K562 (cell line): Measurements from ENCODE around the gene ARL2. TPM values are rescaled to one million over a fixed set of nuclear protein-coding genes. Genes with fewer than 3 reads are reported as not detected.

ENCODE experiments used
- CBFA2T2 ChIP-seq: fragments of 450-650 bp; conservative IDR thresholded peaks from 2 replicates; pipeline ENCODE4 v1.6.1; 2017; ENCODE audit warnings: mild to moderate bottlenecking
- CCAR2 ChIP-seq: fragments of 200-400 bp; formaldehyde crosslinking; IDR thresholded peaks from 2 replicates; pipeline ENCODE4 v1.6.1; 2017; ENCODE audit warnings: mild to moderate bottlenecking, low read depth, low read length
- CCNT2 ChIP-seq: IDR thresholded peaks from 2 replicates; pipeline ENCODE4 v1.6.1; 2011; ENCODE audit warnings: borderline replicate concordance, low read depth, mild to moderate bottlenecking, moderate library complexity, mixed read lengths, low read length; ENCODE audit not compliant: insufficient read length; ENCODE audit errors: extremely low read depth
- CLOCK ChIP-seq: fragments of 250-450 bp; sonication (Bioruptor Pico); IDR thresholded peaks from 2 replicates; pipeline ENCODE4 v1.4.0; 2020; ENCODE audit warnings: mild to moderate bottlenecking, moderate library complexity, borderline replicate concordance
- CREB1 ChIP-seq, 2 experiments: sonication (generic) in 1 of 2; formaldehyde crosslinking in 1 of 2; IDR thresholded peaks; 2 replicates each; pipeline versions ENCODE4 v1.6.1 to v1.8.0; 2012 to 2022; ENCODE audit warnings: inconsistent platforms in 1 of 2, mild to moderate bottlenecking in 1 of 2, missing genetic modification reagents in 1 of 2, moderate library complexity in 1 of 2
- CXXC5 ChIP-seq: fragments of 250-450 bp; sonication (Bioruptor Pico); IDR thresholded peaks from 2 replicates; pipeline ENCODE4 v1.8.0; 2022; ENCODE audit warnings: inconsistent platforms, mild to moderate bottlenecking, moderate library complexity
- DEAF1 ChIP-seq: fragments of 450-650 bp; formaldehyde crosslinking; IDR thresholded peaks from 2 replicates; pipeline ENCODE4 v1.4.0; 2020; ENCODE audit warnings: mild to moderate bottlenecking, moderate library complexity
- ELF4 ChIP-seq: fragments of 450-650 bp; formaldehyde crosslinking; IDR thresholded peaks from 2 replicates; pipeline ENCODE4 v1.4.0; 2022; ENCODE audit warnings: missing genetic modification characterization
- HMGN3 ChIP-seq: IDR thresholded peaks from 2 replicates; pipeline ENCODE4 v1.6.1; 2011; ENCODE audit warnings: borderline replicate concordance, low read depth, mild to moderate bottlenecking, mixed read lengths, low read length; ENCODE audit not compliant: insufficient read length; ENCODE audit errors: extremely low read depth
- HNRNPLL ChIP-seq: fragments of 200-400 bp; formaldehyde crosslinking; IDR thresholded peaks from 2 replicates; pipeline ENCODE4 v1.6.1; 2017; ENCODE audit warnings: low read length, low read depth, mild to moderate bottlenecking; ENCODE audit not compliant: poor library complexity, severe bottlenecking
- NFYB ChIP-seq: IDR thresholded peaks from 2 replicates; pipeline ENCODE4 v1.6.1; 2011; ENCODE audit warnings: mild to moderate bottlenecking, moderate library complexity; ENCODE audit not compliant: insufficient read length; ENCODE audit errors: extremely low read depth
- PHF8 ChIP-seq: fragments of 200-600 bp; sonication (generic); IDR thresholded peaks from 2 replicates; pipeline ENCODE4 v1.6.1; 2012; ENCODE audit warnings: mixed run types, mild to moderate bottlenecking, inconsistent platforms, low read length, moderate library complexity, borderline replicate concordance
- POLR2H ChIP-seq: IDR thresholded peaks from 2 replicates; pipeline ENCODE4 v1.6.1; 2016; ENCODE audit warnings: missing genetic modification characterization, low read depth, mild to moderate bottlenecking, control low read depth, missing compliant biosample characterization, moderate library complexity
- SOX6 ChIP-seq: fragments of 450-650 bp; IDR thresholded peaks from 2 replicates; pipeline ENCODE4 v1.6.1; 2014; ENCODE audit warnings: mild to moderate bottlenecking
- YY1 ChIP-seq, 3 experiments: IDR thresholded peaks; 2 replicates each; pipeline ENCODE4 v1.6.1; 2011; ENCODE audit warnings: low read length in 2 of 3, mild to moderate bottlenecking in 2 of 3, moderate library complexity in 2 of 3, borderline replicate concordance in 1 of 3, control low read depth in 1 of 3, low read depth in 1 of 3; ENCODE audit not compliant: insufficient read depth in 3 of 3, insufficient replicate concordance in 2 of 3, control insufficient read depth in 1 of 3, insufficient read length in 1 of 3; ENCODE audit errors: extremely low read depth in 1 of 3
- ZBTB9 ChIP-seq: fragments of 450-650 bp; formaldehyde crosslinking; IDR thresholded peaks from 2 replicates; pipeline ENCODE4 v1.4.0; 2020; ENCODE audit warnings: mild to moderate bottlenecking, moderate library complexity
- ZNF512 ChIP-seq: IDR thresholded peaks from 2 replicates; pipeline ENCODE4 v1.6.1; 2016; ENCODE audit warnings: missing genetic modification characterization, missing compliant biosample characterization
- ZNF57 ChIP-seq: fragments of 450-650 bp; formaldehyde crosslinking; IDR thresholded peaks from 2 replicates; pipeline ENCODE4 v1.4.0; 2020; ENCODE audit warnings: mild to moderate bottlenecking, moderate library complexity
- ZNF695 ChIP-seq: fragments of 450-650 bp; formaldehyde crosslinking; IDR thresholded peaks from 2 replicates; pipeline ENCODE4 v1.4.0; 2020; ENCODE audit warnings: mild to moderate bottlenecking, moderate library complexity
- polyA plus RNA-seq, 8 experiments: library from polyadenylated mRNA; depleted of rRNA in 4 of 8; stranded (reverse) in 5 of 8; unstranded in 3 of 8; fragments of >200 nt; fragmentation: Nextera tagmentation in 2 of 8; fragmentation: Illumina TruSeq in 1 of 8; extraction: Ambion mirVana in 2 of 8; extraction: Trizol in 1 of 8; gene quantifications; 2 replicates each; pipeline versions ENCODE4 v1.2.1 to v1.2.3, GENCODE V29; 2011 to 2014; ENCODE audit warnings: inconsistent platforms in 1 of 8, missing spikeins in 1 of 8
- total RNA-seq, 7 experiments: library from RNA; depleted of rRNA in 6 of 7; stranded (reverse); fragments of >200 nt in 6 of 7; fragmentation: Illumina TruSeq in 2 of 7; extraction: Trizol in 2 of 7; gene quantifications; 2 replicates each; pipeline versions ENCODE4 v1.2.1 to v1.2.3, GENCODE V29; 2011 to 2021; ENCODE audit warnings: low replicate concordance in 1 of 7

ARL2 gene
- total and polyA plus RNA-seq, 9 of the 15 experiments (the other 6 are each of a cell fraction or from before 2014, with no cell fraction given): 5.7 to 154 (median 92.2) TPM

GRCh38 chr11:64996710-64997380 is 17.1 kb upstream of the ARL2 start, which contains the start of gene BATF2 (continued):
- TF ChIP-seq PHF8 (peak; percentile 63; the same call in 1 of the 2 replicates), CXXC5 (0 out of 2 replicates have a peak, but pooled peaks have one; percentile 45), ZNF512 (tag) (no peak), YY1 (IDR thresholded peaks at IDR 0.05; ENCODE audit: borderline replicate concordance in 1 of 3, control insufficient read depth in 1 of 3, extremely low read depth in 1 of 3, insufficient read depth in 3 of 3, insufficient read length in 1 of 3, insufficient replicate concordance in 2 of 3, low read depth in 1 of 3, low read length in 2 of 3) (peak in 1 of 3 experiments; percentile 34), ELF4 (CRISPR knock-in tag) (no peak), HNRNPLL (no peak), HMGN3 (no peak), ZNF695 (CRISPR knock-in tag) (no peak), POLR2H (tag) (no peak), CCAR2 (no peak), CREB1 (IDR thresholded peaks at IDR 0.05) (no peak), CREB1 (CRISPR knock-in tag; IDR thresholded peaks at IDR 0.05) (peak; percentile 48; the same call in 1 of the 2 replicates), DEAF1 (CRISPR knock-in tag) (peak; percentile 81), CCNT2 (no peak), CBFA2T2 (no peak; the same call in 1 of the 2 replicates), SOX6 (peak; percentile 41), ZBTB9 (CRISPR knock-in tag) (no peak), CLOCK (CRISPR knock-in tag) (no peak), NFYB (no peak), ZNF57 (CRISPR knock-in tag) (no peak)
